BJ (cell line): ENCODE results near the gene TOMM40. TPM values are rescaled to one million over a fixed set of nuclear protein-coding genes. Genes with fewer than 3 reads are reported as not detected.

Experiments used
- CTCF ChIA-PET: fragments of 350-600 bp; formaldehyde crosslinking; extraction: SDS; loops from one replicate; lab custom pipeline; 2021; ENCODE audit warnings: antibody characterized with exemption, inconsistent platforms; lab: Yijun Ruan, JAX
- POLR2A ChIA-PET: fragments of 300-600 bp; sonication (Branson Sonifier 250); formaldehyde crosslinking; extraction: SDS; loops from one replicate; lab custom pipeline; 2021; ENCODE audit warnings: antibody characterized with exemption; lab: Charles Lee
- DNase-seq: peaks from one replicate; pipeline ENCODE4 v3.0.0-alpha.2; 2011; ENCODE audit warnings: low read depth
- H3K27me3 ChIP-seq: 2 replicates; pipeline ENCODE4 v1.6.0; 2011; ENCODE audit warnings: low read length; ENCODE audit not compliant: control insufficient read depth, insufficient read depth
- H3K36me3 ChIP-seq: 2 replicates; pipeline ENCODE4 v1.5.1; 2011; ENCODE audit warnings: low read length; ENCODE audit not compliant: control insufficient read depth, insufficient read depth
- H3K4me3 ChIP-seq: 2 replicates; pipeline ENCODE4 v1.5.1; 2011; ENCODE audit warnings: low read depth, mild to moderate bottlenecking, control low read depth, low read length
- CTCF ChIP-seq: IDR thresholded peaks from 2 replicates; pipeline ENCODE4 v1.5.1; 2011; ENCODE audit warnings: low read depth, mild to moderate bottlenecking, control low read depth, inconsistent platforms, low read length, moderate library complexity; ENCODE audit not compliant: insufficient read depth
- polyA plus RNA-seq: library from polyadenylated mRNA; depleted of rRNA; stranded (reverse); fragments of >200 nt; gene quantifications from 2 replicates; pipeline ENCODE4 v1.2.3, GENCODE V29; 2011

Gene TOMM40
- polyA plus RNA-seq, 1 experiment: 46.8 TPM

- peaks cover 3% of the 10 kb centered on the region for H3K27me3 ChIP-seq
- DNase-seq: no peak
- ChIA-PET CTCF (interaction anchor here (0.6 to 6.6 kb wide), 19 partner anchors 9 to 435 kb away, joined by 3 to 151 read pairs (median 4); partner anchors contain the start of genes APOC1, CLPTM1, IGSF23 and KLC3), POLR2A (no interaction called here)
- peaks cover 14% of the 10 kb centered on the region for H3K36me3 ChIP-seq
- TF ChIP-seq CTCF: 0 out of 2 replicates have a peak, but pooled peaks have one; percentile 27
- no peak overlapping the region for H3K4me3 ChIP-seq
Measured at GRCh38 chr19:44904426-44904994, 13.5 kb downstream of the TOMM40 start.

DNA sequence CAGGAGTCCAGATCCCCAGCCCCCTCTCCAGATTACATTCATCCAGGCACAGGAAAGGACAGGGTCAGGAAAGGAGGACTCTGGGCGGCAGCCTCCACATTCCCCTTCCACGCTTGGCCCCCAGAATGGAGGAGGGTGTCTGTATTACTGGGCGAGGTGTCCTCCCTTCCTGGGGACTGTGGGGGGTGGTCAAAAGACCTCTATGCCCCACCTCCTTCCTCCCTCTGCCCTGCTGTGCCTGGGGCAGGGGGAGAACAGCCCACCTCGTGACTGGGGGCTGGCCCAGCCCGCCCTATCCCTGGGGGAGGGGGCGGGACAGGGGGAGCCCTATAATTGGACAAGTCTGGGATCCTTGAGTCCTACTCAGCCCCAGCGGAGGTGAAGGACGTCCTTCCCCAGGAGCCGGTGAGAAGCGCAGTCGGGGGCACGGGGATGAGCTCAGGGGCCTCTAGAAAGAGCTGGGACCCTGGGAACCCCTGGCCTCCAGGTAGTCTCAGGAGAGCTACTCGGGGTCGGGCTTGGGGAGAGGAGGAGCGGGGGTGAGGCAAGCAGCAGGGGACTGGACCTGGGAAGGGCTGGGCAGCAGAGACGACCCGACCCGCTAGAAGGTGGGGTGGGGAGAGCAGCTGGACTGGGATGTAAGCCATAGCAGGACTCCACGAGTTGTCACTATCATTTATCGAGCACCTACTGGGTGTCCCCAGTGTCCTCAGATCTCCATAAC lies 14.5 kb downstream of the TOMM40 start, which contains the start of gene APOE:
TSS of gene APOE (plus strand) at position 360 of the 724 bp plus-strand sequence. CDS start 829 bp downstream, outside the sequence.
- DNase-seq: no peak
- POLR2A ChIA-PET: no interaction called here
- TF ChIP-seq CTCF: no peak
- Histone ChIP-seq H3K4me3 (no peak within 1 kb of the TSS), H3K36me3 (peaks cover 8% of the 10 kb centered on the region), H3K27me3 (peaks cover 3% of the 10 kb centered on the region)
- CTCF ChIA-PET: interaction anchor here (0.6 to 6.6 kb wide), 7 partner anchors 9 to 250 kb away, joined by 3 to 151 read pairs (median 5); partner anchors contain the start of genes APOC1, CLPTM1 and TOMM40

DNA sequence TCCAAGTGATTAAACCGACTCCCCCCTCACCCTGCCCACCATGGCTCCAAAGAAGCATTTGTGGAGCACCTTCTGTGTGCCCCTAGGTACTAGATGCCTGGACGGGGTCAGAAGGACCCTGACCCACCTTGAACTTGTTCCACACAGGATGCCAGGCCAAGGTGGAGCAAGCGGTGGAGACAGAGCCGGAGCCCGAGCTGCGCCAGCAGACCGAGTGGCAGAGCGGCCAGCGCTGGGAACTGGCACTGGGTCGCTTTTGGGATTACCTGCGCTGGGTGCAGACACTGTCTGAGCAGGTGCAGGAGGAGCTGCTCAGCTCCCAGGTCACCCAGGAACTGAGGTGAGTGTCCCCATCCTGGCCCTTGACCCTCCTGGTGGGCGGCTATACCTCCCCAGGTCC lies 16.6 kb downstream of the TOMM40 start:
- H3K36me3 ChIP-seq: no peaks in the 10 kb centered on the region; the same call in 1 of the 2 replicates
- CTCF ChIA-PET: interaction anchor here (6.6 kb wide), 1 partner anchor 45 kb away, joined by 151 read pairs; the partner anchor contains the start of gene CLPTM1
- POLR2A ChIA-PET: no interaction called here
- TF ChIP-seq CTCF: no peak
- no peak for DNase-seq
- no peak overlapping the region for H3K4me3 ChIP-seq
- peaks cover 3% of the 10 kb centered on the region for H3K27me3 ChIP-seq

GRCh38 chr19:44908074-44908835 lies 17.2 kb downstream of the TOMM40 start:
- CTCF ChIA-PET: interaction anchor here (6.6 kb wide), 1 partner anchor 45 kb away, joined by 151 read pairs; the partner anchor contains the start of gene CLPTM1
- Histone ChIP-seq H3K4me3 (no peak overlapping the region), H3K27me3 (peaks cover 3% of the 10 kb centered on the region), H3K36me3 (no peaks in the 10 kb centered on the region)
- no peak for TF ChIP-seq CTCF
- POLR2A ChIA-PET: no interaction called here
- DNase-seq: no peak

- Histone ChIP-seq H3K4me3 (no peak overlapping the region), H3K36me3 (no peaks in the 10 kb centered on the region), H3K27me3 (peaks cover 3% of the 10 kb centered on the region)
- no peak for TF ChIP-seq CTCF
- ChIA-PET CTCF (interaction anchor here (5.2 kb wide), 1 partner anchor 44 kb away, joined by 46 read pairs; the partner anchor contains the start of gene CLPTM1), POLR2A (no interaction called here)
- no peak for DNase-seq
Measured at GRCh38 chr19:44908836-44909261, 17.8 kb downstream of the TOMM40 start.
